SIG-M5 (cell line): ENCODE results near the gene LTA.

ENCODE experiments used
- DNase-seq: peaks from one replicate; lab custom pipeline; 2025; lab: John Stamatoyannopoulos, UW

The LTA gene

DNA sequence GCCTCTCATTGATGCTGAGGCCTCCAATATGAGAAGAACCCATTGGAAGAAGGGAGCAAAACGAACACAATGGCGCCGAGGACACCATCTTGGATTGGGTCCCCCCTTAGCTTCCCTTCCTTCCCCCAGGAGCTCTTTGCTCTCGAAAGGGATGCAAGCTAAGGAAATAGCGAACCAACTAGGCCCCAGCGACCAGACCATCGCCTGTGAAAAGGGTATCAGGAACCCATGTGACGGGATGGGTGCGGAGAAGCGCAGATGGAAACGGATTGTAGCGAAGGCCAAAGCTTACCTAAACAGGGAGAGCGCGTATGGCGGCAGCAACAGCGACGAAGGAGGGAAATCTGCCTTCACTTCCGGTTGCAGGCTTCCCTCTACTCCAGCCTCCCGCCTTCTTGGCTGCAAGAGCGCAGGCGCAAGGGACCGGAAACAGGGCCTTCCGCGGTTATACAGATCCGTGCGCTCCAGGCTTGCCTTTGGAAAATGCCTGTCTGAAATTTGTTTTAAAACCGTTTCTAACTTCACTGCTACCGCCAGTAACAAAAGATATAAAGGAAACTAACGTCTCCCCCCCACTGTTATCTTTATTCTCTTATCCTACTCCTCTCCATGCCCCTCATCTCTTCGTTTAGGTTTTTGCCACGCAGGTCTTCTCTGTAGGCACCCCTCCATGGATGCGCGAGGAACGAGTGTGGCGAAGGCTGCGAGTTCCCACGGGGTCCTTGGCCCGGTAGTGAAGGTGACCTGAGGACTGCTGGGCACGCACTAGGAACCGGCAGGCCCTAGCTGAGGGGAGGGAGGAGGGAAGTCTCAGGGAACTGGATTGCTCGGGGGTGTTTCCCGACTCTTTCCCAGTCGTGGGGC lies 30.2 kb upstream of the LTA start, which contains the start of gene DDX39B:
Gene DDX39B, minus strand, starts transcription at position 346 of the 864 bp plus-strand sequence. CDS start 1,471 bp downstream, outside the sequence.
- DNase-seq: peak; percentile 78

DNA sequence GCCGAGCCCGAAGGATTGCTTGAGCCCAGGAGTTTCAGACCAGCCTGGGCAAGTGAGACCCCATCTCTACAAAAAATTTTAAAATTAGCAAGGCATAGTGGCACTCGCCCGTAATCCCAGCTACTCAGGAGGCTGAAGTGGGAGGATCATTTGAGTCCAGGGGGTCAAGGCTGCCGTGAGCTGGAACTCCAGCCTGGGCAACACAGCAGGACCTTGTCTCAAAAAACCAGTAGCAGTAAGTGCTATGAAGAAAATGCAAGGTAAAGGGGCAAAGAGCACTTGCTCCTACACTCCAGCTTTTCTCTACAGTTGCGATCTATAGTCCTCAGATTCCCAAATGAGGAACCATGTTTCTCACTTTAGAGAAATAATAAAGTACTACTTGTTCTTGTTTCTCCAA lies 28.4 kb upstream of the LTA start:
- DNase-seq: no peak

DNA sequence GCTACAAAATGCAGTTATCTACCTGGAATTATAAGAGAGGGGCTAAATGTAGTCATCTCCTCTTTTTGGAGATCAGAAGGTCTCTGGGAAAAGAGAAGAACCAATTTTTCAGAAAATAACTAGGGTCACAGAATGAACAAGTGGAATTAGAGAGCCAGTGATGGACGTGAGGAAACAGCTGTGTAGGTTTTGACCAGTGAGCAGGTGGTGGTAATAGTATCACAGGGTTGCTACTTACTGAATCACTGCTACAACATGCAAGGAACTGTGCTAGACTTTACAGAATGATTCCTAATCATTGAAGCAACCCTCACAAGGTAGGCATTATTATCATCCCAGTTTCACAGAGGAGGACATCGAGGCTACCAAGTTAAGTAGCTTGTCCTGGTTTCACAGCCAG lies 27.4 kb upstream of the LTA start:
- no peak for DNase-seq

DNA sequence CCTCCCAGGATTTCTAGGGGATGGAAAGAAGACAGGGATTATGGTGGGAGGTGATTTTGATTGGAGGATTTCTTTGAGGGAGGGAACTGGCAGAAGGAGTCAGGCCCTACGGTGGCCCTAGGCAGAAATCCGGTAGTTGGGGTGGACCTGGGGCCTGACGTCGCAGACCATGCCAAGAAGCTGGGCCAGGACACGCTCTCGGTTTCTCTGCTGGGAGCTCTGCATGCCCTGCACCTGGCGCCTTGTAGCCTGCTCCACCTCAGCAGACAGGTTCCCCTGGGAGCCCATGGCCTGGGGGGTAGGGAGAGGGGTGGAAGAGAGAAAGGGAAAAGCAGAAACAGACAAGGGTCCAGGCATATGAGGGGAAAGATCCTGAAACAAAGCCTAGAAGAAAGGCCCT lies 26.8 kb upstream of the LTA start:
- no peak for DNase-seq

DNA sequence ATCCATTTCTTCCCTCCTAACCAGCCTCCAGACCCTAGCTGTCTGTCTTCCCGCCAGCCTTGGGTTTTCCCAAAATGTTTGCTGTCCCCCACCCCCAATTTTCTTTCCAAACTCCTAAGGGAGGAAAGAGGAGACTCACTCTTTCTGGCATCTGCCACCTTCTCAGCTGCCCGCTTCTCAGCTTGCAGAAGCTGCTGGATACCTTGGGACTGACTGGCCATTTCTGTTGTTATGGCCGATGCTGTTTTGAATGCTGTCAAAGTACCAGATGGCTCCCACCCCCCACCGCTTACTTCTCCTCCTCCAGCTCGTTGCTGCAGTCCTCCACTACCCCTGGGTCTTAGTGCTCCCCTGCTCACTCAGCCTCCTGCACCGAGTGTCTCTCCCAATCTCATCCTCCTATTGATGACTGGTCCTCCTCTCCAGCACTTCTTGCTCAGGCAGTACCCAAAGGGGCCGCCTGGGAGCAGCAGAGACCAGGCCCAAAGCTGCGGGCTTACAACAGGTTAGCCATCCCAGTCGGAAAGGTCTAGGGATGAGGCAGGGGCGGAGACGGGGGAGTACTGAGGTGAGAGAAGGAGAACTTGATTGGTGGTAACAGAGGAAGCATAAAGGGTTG lies 25.6 kb upstream of the LTA start, which contains the start of gene ATP6V1G2:
Gene ATP6V1G2, minus strand, starts transcription at position 270 of the 619 bp plus-strand sequence. Its CDS starts 49 bp downstream, at position 221.
- DNase-seq: peak; percentile 49

DNA sequence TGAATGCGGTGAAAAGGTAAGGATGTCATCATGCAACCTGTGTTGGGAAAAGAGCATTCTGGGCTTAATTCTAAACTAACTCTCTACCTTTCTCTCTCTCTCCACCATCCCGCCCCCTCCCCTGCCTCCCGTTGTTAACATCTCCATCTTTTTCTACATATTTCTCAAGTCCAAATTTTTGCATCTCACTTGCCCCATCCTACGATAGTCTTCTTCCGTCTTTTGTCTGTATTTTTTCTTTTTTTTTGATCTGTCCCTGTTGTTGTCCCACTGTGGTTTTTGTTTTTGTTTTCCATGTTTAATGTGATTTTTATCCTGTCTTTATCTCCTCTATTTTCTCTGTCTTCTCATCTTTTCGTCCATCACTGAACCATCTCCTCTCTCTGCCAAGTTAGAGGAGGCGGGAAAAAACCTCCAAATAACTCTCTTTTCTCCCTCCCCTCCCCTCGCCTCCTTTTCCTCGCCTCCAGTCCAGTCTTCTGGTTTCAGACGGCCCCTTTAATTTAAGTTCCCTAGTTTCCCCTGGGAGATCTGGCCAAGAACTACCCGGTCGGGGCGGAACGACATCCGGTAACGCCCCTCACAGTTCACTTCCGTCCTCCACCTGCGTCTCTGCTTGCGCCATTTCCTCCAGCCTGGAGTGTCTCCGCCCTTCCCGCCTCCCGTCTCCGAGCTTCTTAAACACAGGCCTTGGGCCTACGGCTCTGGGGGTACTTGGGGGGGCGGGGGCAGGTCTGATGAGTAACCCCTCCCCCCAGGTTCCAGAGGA lies 24.9 kb upstream of the LTA start, which contains the start of gene NFKBIL1:
Gene NFKBIL1, plus strand, starts transcription at position 651 of the 769 bp plus-strand sequence. Its CDS starts 87 bp downstream, at position 738.
- DNase-seq: peak; percentile 95

DNA sequence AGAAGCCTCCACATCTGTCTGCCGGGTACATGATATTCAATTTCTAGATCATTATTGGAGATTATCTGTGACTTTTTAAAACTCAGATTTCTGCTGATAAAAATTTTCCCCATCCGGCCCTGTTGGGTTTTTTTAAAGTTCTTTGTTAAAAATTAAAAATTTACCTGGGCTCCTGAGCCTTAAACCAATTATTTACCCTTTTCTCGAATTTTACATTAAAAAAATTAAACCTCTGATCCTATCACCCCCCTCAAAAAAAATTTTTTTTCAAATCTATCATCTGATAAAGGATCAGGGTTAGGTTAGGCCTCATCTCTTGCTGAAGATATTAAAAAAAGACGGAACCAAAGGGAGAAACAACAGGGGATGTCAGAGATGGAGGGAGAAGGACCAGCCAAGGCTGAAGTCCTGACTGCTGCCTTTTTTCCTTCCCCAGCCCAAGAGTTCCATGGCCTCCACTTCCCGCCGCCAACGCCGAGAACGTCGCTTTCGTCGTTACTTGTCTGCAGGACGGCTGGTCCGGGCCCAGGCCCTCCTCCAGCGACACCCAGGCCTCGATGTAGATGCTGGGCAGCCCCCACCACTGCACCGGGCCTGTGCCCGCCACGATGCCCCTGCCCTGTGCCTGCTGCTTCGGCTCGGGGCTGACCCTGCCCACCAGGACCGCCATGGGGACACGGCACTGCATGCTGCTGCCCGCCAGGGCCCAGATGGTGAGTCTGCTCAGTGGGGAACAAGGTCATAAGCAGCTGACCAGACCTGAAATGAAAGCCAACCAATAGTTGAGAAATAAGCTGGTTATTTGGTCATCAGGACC lies 24.2 kb upstream of the LTA start:
- DNase-seq: no peak

DNA sequence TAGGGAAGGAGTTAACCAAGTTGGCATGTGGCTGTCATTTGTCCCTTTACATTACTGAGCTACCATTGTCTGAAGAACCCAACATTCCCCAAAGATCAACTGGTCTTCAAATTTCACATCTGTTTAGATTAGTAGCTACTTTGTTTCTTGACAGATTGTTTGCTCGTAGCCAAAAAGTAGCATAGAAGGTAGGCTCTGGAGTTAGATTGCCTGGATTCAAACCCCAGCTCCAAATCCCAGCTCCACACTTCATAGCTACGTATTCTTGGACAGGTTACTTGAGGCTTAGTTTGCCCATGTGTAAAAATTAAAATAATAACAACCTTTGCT lies 23.6 kb upstream of the LTA start:
- no peak for DNase-seq

DNA sequence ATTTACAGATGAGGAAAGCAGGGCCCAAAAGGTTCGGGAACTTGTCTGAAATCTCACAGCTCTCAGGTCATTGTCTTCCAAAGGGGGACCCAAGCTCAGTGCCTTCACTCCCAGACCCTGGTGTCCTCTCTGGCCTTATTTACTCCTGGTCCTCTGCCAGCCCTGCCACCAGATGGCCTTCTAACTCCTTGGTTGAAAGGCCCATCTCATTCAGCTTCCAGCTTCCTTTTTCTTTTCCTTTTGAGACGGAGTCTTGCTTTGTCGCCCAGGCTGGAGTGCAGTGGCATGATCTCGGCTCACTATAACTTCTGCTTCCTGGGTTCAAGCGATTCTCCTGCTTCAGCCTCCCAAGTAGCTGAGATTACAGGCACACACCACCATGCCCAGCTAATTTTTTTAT lies 20.7 kb upstream of the LTA start:
- peak; percentile 48 for DNase-seq

DNA sequence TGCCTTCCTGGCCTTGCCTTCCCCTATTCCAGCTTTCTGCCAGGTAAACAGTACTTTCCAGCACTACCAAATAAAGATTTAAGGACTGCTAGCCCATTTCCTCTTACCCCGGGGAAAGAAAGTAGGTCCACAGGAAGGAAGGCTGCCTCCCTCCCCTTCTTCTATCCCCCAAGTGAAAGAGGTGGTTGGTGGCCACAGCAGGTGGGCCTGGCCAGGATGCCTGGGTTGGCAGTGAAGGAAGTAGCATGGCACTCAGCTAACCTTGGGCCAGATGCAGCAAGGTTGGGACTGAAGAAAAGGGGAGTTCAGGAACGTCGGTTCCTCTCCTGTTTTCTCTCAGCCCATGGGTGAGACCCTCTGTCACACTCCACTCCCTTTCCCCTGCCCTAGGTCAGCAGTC lies 15.8 kb upstream of the LTA start:
- no peak for DNase-seq

DNA sequence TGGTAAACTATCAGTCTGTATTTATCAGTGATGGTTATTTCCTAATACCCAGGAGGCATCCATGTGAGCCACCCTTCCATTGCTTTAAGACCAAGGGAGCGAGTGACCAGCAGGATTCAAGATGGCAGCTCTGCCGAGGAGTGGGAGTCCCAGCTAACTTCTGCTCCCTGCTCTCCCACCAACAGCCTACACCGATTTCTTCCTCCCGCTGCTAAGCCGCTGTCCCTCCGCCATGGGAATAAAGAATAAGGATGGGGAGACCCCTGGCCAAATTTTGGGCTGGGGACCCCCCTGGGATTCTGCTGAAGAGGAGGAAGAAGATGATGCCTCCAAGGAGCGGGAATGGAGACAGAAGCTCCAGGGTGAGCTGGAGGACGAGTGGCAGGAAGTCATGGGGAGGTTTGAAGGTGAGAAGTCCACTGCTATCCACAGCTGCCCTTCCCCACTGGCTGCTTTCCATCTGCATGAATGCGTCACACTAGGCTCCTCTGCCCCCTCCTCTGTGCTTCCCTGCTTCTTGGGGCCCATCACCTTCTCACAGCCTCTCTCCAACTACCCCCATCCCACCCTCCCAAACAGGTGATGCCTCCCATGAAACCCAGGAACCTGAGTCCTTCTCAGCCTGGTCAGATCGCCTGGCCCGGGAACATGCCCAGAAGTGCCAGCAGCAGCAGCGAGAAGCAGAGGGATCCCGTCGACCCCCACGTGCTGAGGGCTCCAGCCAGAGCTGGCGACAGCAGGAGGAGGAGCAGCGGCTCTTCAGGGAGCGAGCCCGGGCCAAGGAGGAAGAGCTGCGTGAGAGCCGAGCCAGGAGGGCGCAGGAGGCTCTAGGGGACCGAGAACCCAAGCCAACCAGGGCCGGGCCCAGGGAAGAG lies 14.4 kb upstream of the LTA start:
- DNase-seq: no peak

DNA sequence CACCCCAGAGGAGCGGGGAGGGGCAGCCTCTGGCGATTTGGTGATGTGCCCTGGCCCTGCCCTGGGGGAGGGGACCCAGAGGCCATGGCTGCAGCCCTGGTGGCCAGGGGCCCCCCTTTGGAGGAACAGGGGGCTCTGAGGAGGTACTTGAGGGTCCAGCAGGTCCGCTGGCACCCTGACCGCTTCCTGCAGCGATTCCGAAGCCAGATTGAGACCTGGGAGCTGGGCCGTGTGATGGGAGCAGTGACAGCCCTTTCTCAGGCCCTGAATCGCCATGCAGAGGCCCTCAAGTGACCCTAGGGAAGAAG lies 13.8 kb upstream of the LTA start:
- DNase-seq: no peak

DNA sequence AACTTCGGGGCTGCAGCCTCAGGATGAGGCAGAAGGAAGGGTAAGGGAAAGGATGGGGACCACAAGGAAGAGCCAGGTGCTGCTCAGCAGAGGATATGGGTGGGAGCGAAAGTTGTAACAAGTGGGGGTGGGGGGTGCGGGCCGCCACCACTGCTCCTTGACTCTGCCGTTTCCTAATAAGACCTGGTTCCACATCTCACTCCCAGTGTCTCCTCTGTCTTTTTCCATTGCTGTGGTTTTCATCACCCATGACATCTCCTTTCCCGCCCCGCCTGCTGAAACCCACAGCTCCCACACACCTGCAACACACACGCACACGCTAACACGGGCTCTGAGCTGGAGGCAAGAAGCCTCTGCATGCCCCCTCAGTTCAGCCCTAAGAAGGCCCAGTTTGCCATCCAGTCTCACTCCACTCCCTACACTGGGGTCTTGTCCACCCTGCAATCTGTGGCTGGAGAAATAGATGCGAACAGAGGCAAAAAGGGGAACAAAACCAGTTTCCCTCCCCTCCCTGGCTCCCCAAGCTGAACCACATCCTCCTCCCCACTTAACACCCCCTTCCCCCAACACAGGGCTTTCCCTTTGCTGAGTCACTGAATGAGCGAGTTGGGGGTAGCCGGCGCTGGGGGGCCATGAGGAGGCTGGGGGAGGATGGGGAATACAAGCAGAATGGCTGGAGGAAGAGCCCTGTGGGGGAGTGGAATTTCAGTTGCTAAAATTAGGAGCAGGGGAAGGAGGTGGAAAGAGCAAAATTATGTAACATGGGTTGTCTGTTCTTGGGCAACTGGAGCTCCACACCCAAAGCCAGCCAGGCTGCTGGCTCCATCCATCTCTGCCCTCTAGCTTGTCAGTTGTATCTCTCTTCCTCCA lies 13.2 kb upstream of the LTA start:
- DNase-seq: peak; percentile 97

DNA sequence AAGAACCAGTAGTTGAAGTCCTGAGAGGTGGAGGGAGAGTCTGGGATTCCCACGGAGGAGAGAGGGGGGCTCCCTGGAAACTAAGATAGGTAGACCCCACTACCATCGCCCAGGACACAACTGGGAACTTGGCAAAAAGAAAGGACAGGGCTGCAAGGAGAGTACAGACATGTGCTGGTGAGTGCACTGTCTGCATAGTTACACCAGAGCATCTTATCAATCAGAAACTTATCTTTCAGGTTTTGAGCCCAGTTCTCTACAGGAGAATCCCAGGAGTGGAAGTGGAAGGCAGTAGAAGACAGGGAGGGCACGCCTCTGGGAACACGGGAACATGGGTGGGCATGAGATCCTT lies 12.5 kb upstream of the LTA start:
- DNase-seq: no peak

DNA sequence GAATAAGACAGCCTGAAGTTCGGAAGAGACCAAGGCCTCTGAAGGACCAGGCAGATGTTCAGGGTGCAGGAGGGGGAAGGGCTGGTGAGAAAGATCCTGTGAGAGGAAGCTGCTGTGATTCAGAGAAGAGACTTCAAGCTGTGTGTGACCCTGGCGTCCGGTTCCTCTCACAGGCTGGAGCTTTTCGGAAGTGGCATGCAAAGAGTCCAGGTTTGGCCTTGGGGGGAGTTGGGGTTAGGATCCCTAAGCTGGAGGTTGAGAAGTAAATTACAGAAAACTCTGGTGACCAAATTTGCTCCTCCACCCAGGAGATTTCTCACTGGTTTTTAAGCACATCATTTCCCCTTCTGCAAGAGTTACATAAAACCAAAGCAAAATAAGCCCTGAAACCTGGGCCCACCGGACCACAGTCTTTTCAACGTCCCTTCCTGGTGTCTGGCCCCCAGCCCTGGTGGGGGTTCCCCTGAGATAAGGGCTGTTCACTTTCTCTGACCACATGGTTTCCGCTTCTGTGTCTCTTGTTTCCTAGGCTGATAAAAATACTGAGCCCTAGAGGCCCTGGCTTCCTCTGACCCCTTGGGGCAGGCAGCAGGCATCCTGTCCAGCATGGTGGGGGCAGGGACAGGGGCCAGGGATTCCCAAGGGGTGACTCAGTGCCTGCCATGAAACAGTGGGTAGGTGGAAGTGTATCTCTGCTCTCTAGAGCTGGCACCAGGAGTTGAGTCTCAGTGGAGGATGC lies 12.0 kb upstream of the LTA start:
- peak; percentile 47 for DNase-seq

DNA sequence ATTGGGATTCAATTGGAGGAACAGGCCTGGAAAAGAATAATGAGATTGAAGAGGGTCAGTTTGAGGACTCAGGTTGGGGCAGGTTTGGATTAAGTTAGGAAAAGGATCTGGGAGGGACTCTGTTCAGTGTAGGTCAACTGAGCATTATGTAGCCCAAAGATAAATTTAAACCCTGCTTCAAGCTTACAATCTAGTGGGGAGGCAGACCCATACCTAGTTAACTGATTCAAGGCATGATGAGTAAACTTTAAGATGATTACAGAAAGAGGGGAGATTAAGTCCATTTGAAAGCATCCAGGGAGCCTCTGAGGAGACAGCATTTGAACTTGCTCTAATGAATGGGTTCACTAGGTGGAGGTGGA lies 11.4 kb upstream of the LTA start:
- DNase-seq: no peak

DNA sequence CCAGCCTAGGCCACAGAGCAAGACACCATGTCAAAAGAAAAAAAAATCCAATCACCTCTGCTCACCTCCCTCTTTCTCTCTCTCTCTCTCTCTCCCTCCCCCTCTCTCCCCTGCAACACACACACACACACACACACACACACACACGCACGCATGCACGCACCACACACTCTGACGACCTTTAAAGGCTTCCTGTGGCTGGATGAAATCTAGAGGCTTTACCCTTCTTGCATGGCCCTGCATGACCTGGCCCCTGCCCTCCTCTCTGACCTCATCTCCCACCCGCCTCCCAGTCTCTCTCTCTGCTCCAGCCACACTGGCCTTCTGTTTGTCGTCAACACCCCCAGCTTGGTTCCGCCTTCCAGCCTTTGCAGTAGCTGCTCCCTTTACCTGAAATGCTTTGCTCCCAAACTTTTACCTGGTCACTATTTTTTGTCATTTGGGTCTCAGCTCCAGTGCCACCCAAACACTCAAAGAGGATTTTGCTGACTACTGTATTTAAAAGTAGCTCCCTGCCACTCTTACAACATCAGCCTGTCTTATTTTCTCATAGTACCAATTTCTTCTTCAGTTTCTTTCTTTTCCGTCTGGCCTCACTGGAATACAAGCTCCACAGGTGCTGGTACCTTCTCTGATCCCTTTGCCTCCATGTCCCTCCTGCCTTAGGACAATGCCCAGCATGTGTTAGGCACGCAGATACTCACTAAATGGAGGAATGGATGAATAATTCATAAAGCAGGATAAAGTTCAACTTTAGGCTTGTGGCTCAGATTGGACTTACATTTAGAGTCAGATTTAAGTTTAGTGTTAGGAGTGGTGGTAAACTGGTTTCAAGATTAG lies 4.3 kb upstream of the LTA start:
- DNase-seq: no peak

DNA sequence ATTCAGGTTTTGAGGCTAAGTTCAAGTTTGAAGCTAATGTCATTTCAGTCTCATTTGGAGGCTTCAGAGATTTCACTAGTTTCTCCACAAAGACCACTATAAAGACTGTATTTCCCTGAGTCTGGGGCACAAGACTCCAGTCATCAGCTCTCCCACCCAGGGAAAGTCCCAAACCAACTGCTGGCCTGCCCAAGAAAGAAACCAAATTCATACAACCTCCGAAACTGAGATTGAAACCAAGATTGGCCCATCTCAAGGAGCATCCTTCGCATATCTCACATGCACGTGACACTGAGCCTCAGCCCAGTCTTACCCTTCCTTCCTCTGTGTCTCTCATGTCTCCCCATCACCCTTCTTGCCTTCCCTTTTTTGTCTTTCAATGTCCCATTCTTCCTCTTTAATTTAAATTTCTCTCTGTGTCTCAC lies 3.5 kb upstream of the LTA start:
- DNase-seq: no peak
